ENCODE measurements around the gene ELMO1.

- TF ChIP-seq POLR2A (IDR thresholded peaks at IDR 0.05; ENCODE audit: low read length) (no peak), GATA1 (IDR thresholded peaks at IDR 0.05; ENCODE audit: low read depth, low read length) (no peak)
Observed at GRCh38 chr7:36831049-36831448, 617.6 kb downstream of the ELMO1 start.
